Epithelial cell of proximal tubule (primary cell): ENCODE measurements around the gene SMAD3. TPM values are rescaled to one million over a fixed set of nuclear protein-coding genes. Genes with fewer than 3 reads are reported as not detected.

Source experiments
- DNase-seq: peaks from one replicate; pipeline ENCODE4 v3.0.0-alpha.2; 2011; ENCODE audit warnings: low read depth
- H3K4me3 ChIP-seq: 2 replicates; pipeline ENCODE4 v1.5.1; 2011; ENCODE audit warnings: low read depth, mild to moderate bottlenecking, low read length
- CTCF ChIP-seq: conservative IDR thresholded peaks from 2 replicates; pipeline ENCODE4 v1.5.1; 2012; ENCODE audit warnings: low read depth, mild to moderate bottlenecking, low read length
- total RNA-seq: library from RNA; depleted of rRNA; stranded (reverse); fragments of >200 nt; gene quantifications from 2 replicates; pipeline ENCODE4 v1.2.3, GENCODE V29; 2015

SMAD3 gene
- total RNA-seq, 1 donor from 2014 or later = 97.4 TPM

DNA sequence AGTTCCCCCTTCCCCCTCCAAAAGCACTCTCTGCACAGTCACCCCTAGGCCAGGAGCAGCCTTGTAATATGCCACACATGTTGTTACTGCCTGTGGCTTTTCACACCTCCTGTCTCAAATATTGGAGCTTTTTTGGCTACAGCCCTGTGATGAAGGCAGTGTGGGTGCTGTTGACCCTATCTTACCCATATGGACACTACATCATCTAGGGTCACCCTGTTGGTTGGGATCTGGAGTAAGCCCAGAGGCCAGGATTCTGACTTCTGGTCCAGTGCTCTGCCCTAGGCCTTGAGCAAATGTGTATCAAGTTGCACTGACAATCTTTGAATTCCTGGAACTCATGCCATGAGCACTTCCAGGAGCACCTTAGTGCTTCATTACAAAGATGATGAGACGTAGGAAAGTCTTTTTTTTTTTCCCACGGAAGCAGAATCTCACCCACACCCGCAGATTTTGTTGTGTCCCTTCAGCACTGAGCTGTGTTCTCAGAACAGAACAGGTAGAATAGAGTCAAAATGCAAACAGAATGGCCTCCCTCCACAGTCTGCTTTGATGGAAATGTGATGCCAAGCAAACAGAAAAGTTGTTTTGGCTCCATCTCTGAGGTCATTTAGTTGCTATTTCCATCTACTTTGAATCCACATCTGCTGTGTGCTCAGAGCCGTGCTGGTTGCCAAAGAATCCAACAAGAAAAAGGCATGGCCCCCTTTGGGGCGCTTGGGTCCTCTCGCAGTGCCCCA, 49.6 kb downstream of the SMAD3 start:
- no peak for DNase-seq
- no peak for TF ChIP-seq CTCF
- no peak overlapping the region for H3K4me3 ChIP-seq

- TF ChIP-seq CTCF = no peak
- no peak for DNase-seq
- no peak overlapping the region for H3K4me3 ChIP-seq
Measured at GRCh38 chr15:67115586-67115969, 50.2 kb downstream of the SMAD3 start.

DNA sequence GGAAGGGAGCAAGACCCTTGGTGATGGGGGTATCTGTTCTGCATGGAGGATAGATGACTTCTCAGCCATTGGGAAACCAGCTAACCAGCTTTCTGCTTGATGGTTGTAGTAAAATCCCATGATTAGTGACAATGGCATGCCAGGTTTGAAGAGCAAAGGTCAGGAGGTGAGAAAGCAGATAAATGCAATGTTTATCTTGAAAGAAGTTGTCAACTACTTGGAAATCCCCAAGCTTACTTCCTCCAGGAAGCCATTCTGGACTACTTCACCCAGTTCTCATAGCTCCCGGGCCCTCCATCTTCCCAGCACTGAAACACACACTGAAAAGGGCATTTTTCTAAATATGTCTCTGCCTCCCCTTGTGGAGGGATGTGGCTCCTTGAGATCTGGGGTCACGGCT, 51.3 kb downstream of the SMAD3 start:
- no peak for TF ChIP-seq CTCF
- DNase-seq = no peak
- no peak overlapping the region for H3K4me3 ChIP-seq

DNA sequence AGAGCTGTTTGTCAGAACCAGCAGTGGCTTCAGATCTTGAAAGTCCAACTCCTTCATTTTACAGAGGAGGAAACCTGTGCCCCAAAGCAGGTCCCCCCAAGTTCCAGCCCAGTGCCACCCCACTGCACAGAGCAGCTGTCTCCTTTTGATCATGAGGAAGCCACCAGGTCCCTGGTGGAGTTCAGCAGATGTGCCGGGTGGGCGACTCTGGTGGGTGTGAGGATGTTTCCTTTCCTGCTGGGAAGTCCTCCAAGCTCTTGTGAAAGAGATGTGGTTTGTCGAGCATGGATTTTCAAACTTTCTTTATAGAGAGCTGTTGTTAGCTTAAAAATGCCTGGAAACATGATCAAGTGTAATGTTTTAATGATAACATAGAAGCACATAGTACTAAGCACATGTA, 52.0 kb downstream of the SMAD3 start:
- H3K4me3 ChIP-seq = no peak overlapping the region
- DNase-seq = no peak
- no peak for TF ChIP-seq CTCF

GRCh38 chr15:67118808-67119207, 53.4 kb downstream of the SMAD3 start:
- no peak for TF ChIP-seq CTCF
- H3K4me3 ChIP-seq = no peak overlapping the region
- no peak for DNase-seq

- DNase-seq = no peak
- TF ChIP-seq CTCF = no peak
- H3K4me3 ChIP-seq = no peak overlapping the region
Measured at GRCh38 chr15:67119238-67119846, 53.9 kb downstream of the SMAD3 start.
